Heart left ventricle (tissue), 16 donors: ENCODE measurements around the gene DAD1. TPM values are rescaled to one million over a fixed set of nuclear protein-coding genes. Genes with fewer than 3 reads are reported as not detected.

Experiments used
- ATAC-seq, 4 donors: fragments of 200-7000 bp; cut with Tn5 transposase; one replicate each; pipeline ENCODE4 v1.9.1; 2020 to 2022; ENCODE audit warnings: moderate library complexity in 4 of 4, mild to moderate bottlenecking in 3 of 4, moderate number of reproducible peaks in 1 of 4
- DNase-seq, 5 donors: peaks; one replicate each; pipeline ENCODE4 v3.0.0-alpha.2; 2020
- H3K27ac ChIP-seq, 12 donors: fragments of 200-600 bp; sonication (generic) in 4 of 12; one replicate each; pipeline versions ENCODE4 v1.5.0 to v1.8.0; 2016 to 2022; ENCODE audit warnings: mild to moderate bottlenecking in 2 of 12
- H3K27me3 ChIP-seq, 9 donors: fragments of 200-600 bp; sonication (generic) in 2 of 9; one replicate each; pipeline versions ENCODE4 v1.5.1 to v1.8.0; 2016 to 2022; ENCODE audit warnings: mild to moderate bottlenecking in 3 of 9
- H3K36me3 ChIP-seq, 9 donors: fragments of 200-600 bp; sonication (generic) in 2 of 9; one replicate each; pipeline versions ENCODE4 v1.5.0 to v1.8.0; 2018 to 2022; ENCODE audit warnings: mild to moderate bottlenecking in 2 of 9
- H3K4me1 ChIP-seq, 12 donors: fragments of 200-600 bp; sonication (generic) in 4 of 12; one replicate each; pipeline versions ENCODE4 v1.5.0 to v1.8.0; 2016 to 2022; ENCODE audit warnings: mild to moderate bottlenecking in 3 of 12
- H3K4me3 ChIP-seq, 12 donors: fragments of 200-600 bp; sonication (generic) in 4 of 12; one replicate each; pipeline versions ENCODE4 v1.5.0 to v1.8.0; 2017 to 2022; ENCODE audit warnings: mild to moderate bottlenecking in 9 of 12, moderate library complexity in 4 of 12
- H3K9me3 ChIP-seq, 12 donors: fragments of 200-600 bp; sonication (generic) in 4 of 12; one replicate each; pipeline versions ENCODE4 v1.5.0 to v1.8.0; 2016 to 2022; ENCODE audit warnings: mild to moderate bottlenecking in 1 of 12
- POLR2A ChIP-seq, 2 donors: fragments of 450-650 bp; IDR thresholded peaks; one replicate each; pipeline ENCODE4 v1.6.1; 2017; ENCODE audit warnings: antibody characterized with exemption in 2 of 2, mild to moderate bottlenecking in 2 of 2, moderate library complexity in 2 of 2
- WGBS, 4 donors: extraction: QIAGEN DNeasy Blood & Tissue Kit in 2 of 4; methylation state at CpG; one replicate each; pipeline versions ENCODE4 v1.1.5 to v1.1.7; 2013 to 2018; 5-methylcytosine and 5-hydroxymethylcytosine counted together
- intact Hi-C, 10 donors: fragments of 100-400 bp; cut with DNase I; formaldehyde crosslinking; loops; one replicate each; pipeline versions ENCODE4 v1.11.1 to v1.14.2; 2022
- polyA plus RNA-seq, 2 donors: library from polyadenylated mRNA; stranded (reverse); fragments of 200-250 nt; gene quantifications; one replicate each; pipeline ENCODE4 v1.2.3, GENCODE V29; 2013
- total RNA-seq, 9 donors: library from RNA; depleted of rRNA in 2 of 9; stranded (reverse); fragments of >200 nt in 2 of 9; fragmentation: NEBNext Ultra II Directional in 3 of 9; extraction: Animal tissue kit (Norgen Biotek cat#: 25700) in 3 of 9; gene quantifications; one replicate each; pipeline versions ENCODE4 v1.1.0 to v1.2.4, GENCODE V29; 2016 to 2023
- TF ChIP-seq, protein P1 (sequence below), 12 donors: fragments of 200-600 bp; sonication (generic) in 4 of 12; IDR thresholded peaks; one replicate each; pipeline versions ENCODE4 v1.5.0 to v1.8.0; 2018 to 2022; ENCODE audit warnings: antibody characterized with exemption in 12 of 12, mild to moderate bottlenecking in 5 of 12
- donor health status: ischemic (EF 13 %, LVEDD 7.1; RV severe dilation, severe dysfunction).
- donor health status: healthy with polysubstance abuse.
- donor health status: DM: no; HTN: yes; CAD: no.
- donor health status: DM: no; HTN: no; CAD: no.
- donor health status: ischemic (EF 25% LVEDD 6.9; RV normal size, moderate dysfunction).
- donor health status: ischemic (EF 25% LVEDD 5.7; RV mildly dilated, moderate dysfunction).
- donor health status: healthy.
- donor health status: DM: yes; HTN: yes; CAD: no.
- donor health status: ischemic (EF 35%, LVEDD 5.7; RV mildly dilated, moderate dysfunction).
- donor health status: nonischemic (EF 11% LVEDD 7.7; RV severe dilation, severe dysfunction).
- donor health status: DM: yes; HTN: yes; CAD: no.
- donor health status: PGD.
- donor health status: ischemic (EF 29% LVEDD 5.4; RV normal size, mild dysfunction).
- donor health status: nonischemic (EF 23%, LVEDD 6.1; RV moderate dilation, normal function).

The DAD1 gene
- total and polyA plus RNA-seq, 11 donors: 108 to 402 (median 147) TPM

DNA sequence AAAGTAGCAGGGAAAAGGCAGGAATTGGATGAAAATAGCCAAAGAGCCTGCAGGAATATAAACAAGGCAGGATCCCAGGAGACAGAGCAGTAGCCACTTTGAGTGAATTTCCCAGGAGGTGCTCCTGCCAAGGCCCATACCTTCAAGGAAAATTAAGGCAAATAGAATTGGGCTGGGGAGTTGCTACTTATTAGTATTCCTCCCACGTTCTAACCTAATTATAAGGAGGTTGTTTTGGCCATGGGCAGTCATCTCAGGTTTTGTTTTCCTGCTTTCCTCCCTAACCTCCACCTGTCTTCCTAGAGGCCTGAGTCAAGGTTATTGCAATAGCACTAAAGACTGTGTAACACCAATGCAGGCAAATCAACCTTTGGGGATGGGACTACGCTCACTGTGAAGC, 73.1 kb downstream of the DAD1 start:
- Histone ChIP-seq H3K9me3 (no peaks in the 10 kb centered on the region), H3K27ac (peak overlapping the region in 4 of 12 donors; percentile 39 to 74 (median 52)), H3K4me3 (peak overlapping the region in 1 of 12 donors; percentile 0), H3K36me3 (no peaks in the 10 kb centered on the region), H3K27me3 (no peaks in the 10 kb centered on the region), H3K4me1 (peaks cover 0 to 60% (median 34%) of the 10 kb centered on the region in 12 donors)
- DNase-seq (no peak), ATAC-seq (no peak)
- intact Hi-C loops: no loop called here
- TF ChIP-seq POLR2A (IDR thresholded peaks at IDR 0.05): no peak
- TF ChIP-seq, protein P1, sequence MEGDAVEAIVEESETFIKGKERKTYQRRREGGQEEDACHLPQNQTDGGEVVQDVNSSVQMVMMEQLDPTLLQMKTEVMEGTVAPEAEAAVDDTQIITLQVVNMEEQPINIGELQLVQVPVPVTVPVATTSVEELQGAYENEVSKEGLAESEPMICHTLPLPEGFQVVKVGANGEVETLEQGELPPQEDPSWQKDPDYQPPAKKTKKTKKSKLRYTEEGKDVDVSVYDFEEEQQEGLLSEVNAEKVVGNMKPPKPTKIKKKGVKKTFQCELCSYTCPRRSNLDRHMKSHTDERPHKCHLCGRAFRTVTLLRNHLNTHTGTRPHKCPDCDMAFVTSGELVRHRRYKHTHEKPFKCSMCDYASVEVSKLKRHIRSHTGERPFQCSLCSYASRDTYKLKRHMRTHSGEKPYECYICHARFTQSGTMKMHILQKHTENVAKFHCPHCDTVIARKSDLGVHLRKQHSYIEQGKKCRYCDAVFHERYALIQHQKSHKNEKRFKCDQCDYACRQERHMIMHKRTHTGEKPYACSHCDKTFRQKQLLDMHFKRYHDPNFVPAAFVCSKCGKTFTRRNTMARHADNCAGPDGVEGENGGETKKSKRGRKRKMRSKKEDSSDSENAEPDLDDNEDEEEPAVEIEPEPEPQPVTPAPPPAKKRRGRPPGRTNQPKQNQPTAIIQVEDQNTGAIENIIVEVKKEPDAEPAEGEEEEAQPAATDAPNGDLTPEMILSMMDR (IDR thresholded peaks at IDR 0.05): no peak
- WGBS, 4 donors: 79 to 85% (median 82%) methylated on average over 2 of the region's 2 CpGs

Other genes with a start within 250 kb of the DAD1 start
- 10 to 100 TPM; 16.8 to 35.5 (median 25.9) TPM for gene ABHD4, start 9.1 kb upstream of the DAD1 start, total RNA-seq
- gene ABHD4, start 9.1 kb upstream of the DAD1 start, polyA plus RNA-seq: 10 to 100 TPM; 10.4 to 18.0 TPM
- under 1 TPM in 1 of 9 donors, not detected in 8; 0.06 TPM for gene OR6J1, start 55.1 kb upstream of the DAD1 start, total RNA-seq
- gene OR6J1, start 55.1 kb upstream of the DAD1 start, polyA plus RNA-seq: not detected
- gene OXA1L, start 177.5 kb upstream of the DAD1 start, total RNA-seq: 100 to 1,000 TPM in 7 of 9 donors, 10 to 100 TPM in 2; 91.5 to 205 (median 143) TPM
- gene OXA1L, start 177.5 kb upstream of the DAD1 start, polyA plus RNA-seq: 100 to 1,000 TPM; 139 to 162 TPM
- 10 to 100 TPM in 2 of 9 donors, 1 to 10 TPM in 7; 1.8 to 28.0 (median 3.8) TPM for gene SLC7A7, start 226.2 kb upstream of the DAD1 start, total RNA-seq
- gene SLC7A7, start 226.2 kb upstream of the DAD1 start, polyA plus RNA-seq: 1 to 10 TPM; 1.3 to 4.0 TPM
- 100 to 1,000 TPM in 5 of 9 donors, 10 to 100 TPM in 4; 80.4 to 185 (median 107) TPM for gene MRPL52, start 240.7 kb upstream of the DAD1 start, total RNA-seq
- gene MRPL52, start 240.7 kb upstream of the DAD1 start, polyA plus RNA-seq: 100 to 1,000 TPM in 1 of 2 donors, 10 to 100 TPM in 1; 83.4 to 177 TPM
- gene MMP14, start 247.4 kb upstream of the DAD1 start, total RNA-seq: 10 to 100 TPM; 14.0 to 90.6 (median 24.8) TPM
- gene MMP14, start 247.4 kb upstream of the DAD1 start, polyA plus RNA-seq: 10 to 100 TPM; 18.9 to 25.7 TPM